CD4-positive, alpha-beta T cell (primary cell): ENCODE measurements around the gene MRM3. TPM values are rescaled to one million over a fixed set of nuclear protein-coding genes. Genes with fewer than 3 reads are reported as not detected.
"Not testable (repeated sequence)": the region's sequence is repeated elsewhere in the genome, so short reads cannot be mapped to it uniquely, and the experiment has no call there.

Source experiments
- ATAC-seq: fragments of 200-7000 bp; cut with Tn5 transposase; one replicate; pipeline ENCODE4 v1.10.0; 2022; ENCODE audit warnings: mild to moderate bottlenecking; ENCODE audit not compliant: poor library complexity
- CTCF ChIA-PET: fragments of 350-600 bp; sonication (Branson Sonifier 250); formaldehyde crosslinking; loops from one replicate; lab custom pipeline; 2021; ENCODE audit warnings: antibody characterized with exemption, inconsistent platforms; lab: Charles Lee
- POLR2A ChIA-PET: fragments of 350-600 bp; sonication (Branson Sonifier 250); formaldehyde crosslinking; loops from one replicate; lab custom pipeline; 2021; ENCODE audit warnings: antibody characterized with exemption, inconsistent platforms; lab: Charles Lee
- DNase-seq, 14 experiments: peaks; one replicate each; pipeline ENCODE4 v3.0.0-alpha.2; 2013 to 2020; ENCODE audit warnings: mixed read lengths in 2 of 14
- H3K27ac ChIP-seq, 2 donors: one replicate each; pipeline versions ENCODE4 v1.5.1 to v1.7.0; 2013; ENCODE audit warnings: low read length in 2 of 2, low read depth in 1 of 2, mild to moderate bottlenecking in 1 of 2
- H3K27me3 ChIP-seq, 2 experiments: 1 replicate in 1 of 2; 2 replicates in 1 of 2; pipeline versions ENCODE4 v1.6.1 to v1.7.0; 2013; ENCODE audit warnings: low read length in 2 of 2, control low read depth in 1 of 2, mild to moderate bottlenecking in 1 of 2, moderate library complexity in 1 of 2; ENCODE audit not compliant: insufficient read depth in 2 of 2, control insufficient read depth in 1 of 2
- H3K36me3 ChIP-seq: one replicate; pipeline ENCODE4 v1.6.1; 2013; ENCODE audit warnings: low read length, control low read depth; ENCODE audit not compliant: insufficient read depth
- H3K4me1 ChIP-seq: one replicate; pipeline ENCODE4 v1.6.1; 2013; ENCODE audit warnings: low read length, control low read depth; ENCODE audit not compliant: insufficient read depth
- H3K4me3 ChIP-seq: one replicate; pipeline ENCODE4 v1.5.1; 2013; ENCODE audit warnings: mild to moderate bottlenecking, low read length, moderate library complexity
- H3K9me3 ChIP-seq, 2 experiments: 1 replicate in 1 of 2; 2 replicates in 1 of 2; pipeline versions ENCODE4 v1.6.1 to v1.7.0; 2013; ENCODE audit warnings: low read length in 2 of 2, mild to moderate bottlenecking in 2 of 2, control low read depth in 1 of 2, moderate library complexity in 1 of 2; ENCODE audit not compliant: control insufficient read depth in 1 of 2, insufficient read depth in 1 of 2
- H3K27ac Mint-ChIP-seq: one replicate; pipeline ENCODE4 v1.8.0; 2020; ENCODE audit warnings: mixed read lengths
- H3K27me3 Mint-ChIP-seq: one replicate; pipeline ENCODE4 v1.8.0; 2021; ENCODE audit warnings: mixed read lengths
- H3K36me3 Mint-ChIP-seq: one replicate; pipeline ENCODE4 v1.8.0; 2021; ENCODE audit warnings: low read depth, mixed read lengths
- H3K4me1 Mint-ChIP-seq: one replicate; pipeline ENCODE4 v1.8.0; 2021; ENCODE audit warnings: low read depth, mixed read lengths
- H3K4me3 Mint-ChIP-seq: one replicate; pipeline ENCODE4 v1.8.0; 2020; ENCODE audit warnings: mild to moderate bottlenecking, mixed read lengths
- H3K9me3 Mint-ChIP-seq: one replicate; pipeline ENCODE4 v1.8.0; 2020; ENCODE audit warnings: mixed read lengths
- CTCF ChIP-seq: fragments of 200-600 bp; IDR thresholded peaks from one replicate; pipeline ENCODE4 v1.8.0; 2022; ENCODE audit warnings: antibody characterized with exemption, mild to moderate bottlenecking
- intact Hi-C, 2 experiments: fragments of 100-400 bp; cut with DNase I in 1 of 2; cut with micrococcal nuclease in 1 of 2; formaldehyde crosslinking; loops; one replicate each; pipeline versions ENCODE4 v1.15.1 to v1.9.0; 2023 to 2025; cut with DNase I, micrococcal nuclease
- total RNA-seq, 174 experiments: library from RNA in 2 of 174; stranded (reverse) in 2 of 174; gene quantifications; one replicate each; pipeline ENCODE4 v1.2.3 and lab custom pipeline; 2021 to 2026

MRM3 gene
- total RNA-seq, 2 experiments from 2014 or later = 40.8 to 44.1 TPM

DNA sequence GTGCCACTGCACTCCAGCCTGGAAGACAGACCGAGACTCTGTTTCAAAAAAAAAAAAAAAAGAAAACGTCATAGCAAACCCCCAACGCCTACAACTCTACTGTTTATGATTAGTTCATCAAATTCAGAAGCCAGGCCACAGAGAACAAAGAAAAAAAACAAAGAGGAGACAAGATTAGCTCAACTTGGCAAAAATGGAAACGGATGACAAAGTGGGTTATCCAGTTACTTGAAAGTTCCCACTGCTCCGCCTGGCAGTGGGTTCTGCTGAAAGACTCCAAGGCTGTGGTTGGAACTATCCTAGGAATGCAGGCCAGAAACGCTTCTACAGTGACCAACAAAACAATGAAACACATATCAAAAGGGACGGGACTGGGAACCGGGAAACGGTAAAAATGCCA, 53.1 kb downstream of the MRM3 start:
- Histone ChIP-seq H3K4me1 (no peaks in the 10 kb centered on the region), H3K4me3 (no peak overlapping the region), H3K27ac (no peak overlapping the region), H3K36me3 (no peaks in the 10 kb centered on the region), H3K27me3 (no peaks in the 10 kb centered on the region), H3K9me3 (peaks cover 0 to 11% of the 10 kb centered on the region in 2 experiments)
- Mint-ChIP-seq H3K36me3 (no peaks in the 10 kb centered on the region), H3K4me1 (no peaks in the 10 kb centered on the region), H3K27me3 (peaks cover 3% of the 10 kb centered on the region), H3K27ac (no peak overlapping the region), H3K9me3 (no peaks in the 10 kb centered on the region), H3K4me3 (no peak overlapping the region)
- DNase-seq = no peak
- no peak for ATAC-seq
- ChIA-PET CTCF (no interaction called here), POLR2A (no interaction called here)
- intact Hi-C loops = no loop called here
- no peak for TF ChIP-seq CTCF

GRCh38 chr17:835721-836120, 53.6 kb downstream of the MRM3 start:
- H3K27me3 ChIP-seq, H3K4me3 ChIP-seq, DNase-seq, intact Hi-C loops, H3K4me1 ChIP-seq, ATAC-seq, H3K36me3 Mint-ChIP-seq, POLR2A ChIA-PET, H3K4me1 Mint-ChIP-seq, CTCF ChIA-PET, H3K9me3 Mint-ChIP-seq, H3K27ac Mint-ChIP-seq, H3K27me3 Mint-ChIP-seq, H3K4me3 Mint-ChIP-seq, H3K27ac ChIP-seq, H3K36me3 ChIP-seq: not testable (repeated sequence)
- H3K9me3 ChIP-seq = peaks cover 0 to 12% of the 10 kb centered on the region in 2 experiments

DNA sequence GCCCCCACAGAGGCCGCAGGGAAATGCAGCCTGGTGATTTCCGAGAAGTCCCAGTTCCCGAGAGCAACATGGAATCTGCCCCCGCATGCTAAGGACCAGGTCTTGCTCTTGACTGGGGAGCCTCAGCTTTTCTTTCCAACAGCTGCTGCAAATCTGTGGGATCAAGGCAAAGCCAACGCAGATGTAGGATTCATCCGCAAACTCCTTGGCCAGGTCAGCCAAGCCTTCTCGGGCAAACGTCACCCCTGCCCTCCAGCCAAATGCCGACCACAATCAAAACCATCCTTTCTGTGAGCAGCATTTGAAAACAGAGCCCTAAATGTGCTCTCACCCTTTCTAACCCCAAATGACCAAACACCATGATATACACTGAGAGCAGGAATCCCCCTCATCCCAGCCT, 54.0 kb downstream of the MRM3 start:
- TF ChIP-seq CTCF = no peak
- H3K27me3 Mint-ChIP-seq = no peaks in the 10 kb centered on the region
- no peaks in the 10 kb centered on the region for H3K36me3 Mint-ChIP-seq
- H3K4me3 Mint-ChIP-seq = no peak overlapping the region
- H3K27ac ChIP-seq = no peak overlapping the region
- ChIA-PET CTCF (no interaction called here), POLR2A (no interaction called here)
- peaks cover 0 to 17% of the 10 kb centered on the region in 2 experiments for H3K9me3 ChIP-seq
- H3K27me3 ChIP-seq = no peaks in the 10 kb centered on the region
- H3K4me1 ChIP-seq = no peaks in the 10 kb centered on the region
- intact Hi-C loops = no loop called here
- DNase-seq (no peak), ATAC-seq (no peak)
- H3K36me3 ChIP-seq = no peaks in the 10 kb centered on the region
- no peak overlapping the region for H3K27ac Mint-ChIP-seq
- no peaks in the 10 kb centered on the region for H3K9me3 Mint-ChIP-seq
- H3K4me1 Mint-ChIP-seq = no peaks in the 10 kb centered on the region
- H3K4me3 ChIP-seq = no peak overlapping the region

DNA sequence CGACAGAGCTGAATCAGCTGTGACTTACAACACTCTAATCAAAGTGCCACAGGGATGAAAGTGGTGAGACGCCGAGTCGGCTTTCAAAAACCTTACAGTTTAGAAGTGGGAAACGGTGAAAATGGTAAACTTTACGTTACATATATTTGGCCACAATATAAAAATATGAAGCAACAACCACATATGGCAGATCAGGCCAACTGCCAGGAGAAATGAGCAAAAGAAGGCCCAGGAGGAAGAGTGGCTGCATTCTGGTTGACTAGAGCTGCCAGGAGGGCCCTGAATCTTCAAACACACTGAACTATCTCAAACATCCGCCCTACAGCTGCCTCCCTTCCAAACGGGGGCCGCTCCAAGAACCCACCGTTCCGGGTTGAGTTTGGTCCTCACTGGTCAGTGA, 56.3 kb downstream of the MRM3 start:
- POLR2A ChIA-PET = no interaction called here
- DNase-seq (no peak), ATAC-seq (no peak)
- Histone ChIP-seq H3K4me3 (no peak overlapping the region), H3K27ac (no peak overlapping the region), H3K27me3 (peaks cover 0 to 2% of the 10 kb centered on the region in 2 experiments), H3K9me3 (peaks cover 0 to 13% of the 10 kb centered on the region in 2 experiments), H3K36me3 (no peaks in the 10 kb centered on the region), H3K4me1 (no peaks in the 10 kb centered on the region)
- Mint-ChIP-seq H3K36me3 (no peaks in the 10 kb centered on the region), H3K4me3 (no peak overlapping the region), H3K27me3 (peaks cover 7% of the 10 kb centered on the region), H3K27ac (no peak overlapping the region), H3K9me3 (no peaks in the 10 kb centered on the region), H3K4me1 (no peaks in the 10 kb centered on the region)
- intact Hi-C loops = no loop called here
- TF ChIP-seq CTCF = no peak
- CTCF ChIA-PET = no interaction called here
